Calu3 (cell line): ENCODE data around the gene ANKS1B. TPM values are rescaled to one million over a fixed set of nuclear protein-coding genes. Genes with fewer than 3 reads are reported as not detected.

Experiments used
- BruUV-seq: library from RNA; stranded (reverse); fragments of 400-500 nt; replicated peaks from 2 replicates; lab custom pipeline; 2021; lab: Mats Ljungman, UMichigan
- CTCF ChIA-PET: fragments of 300-600 bp; sonication (Branson Sonifier 250); formaldehyde crosslinking; loops from one replicate; lab custom pipeline; 2022; ENCODE audit warnings: antibody characterized with exemption; lab: Charles Lee
- DNase-seq: peaks from one replicate; pipeline ENCODE4 v3.0.0; 2022
- H3K27ac Mint-ChIP-seq: one replicate; pipeline ENCODE4 v1.8.0; 2022; ENCODE audit warnings: mixed read lengths; ENCODE audit not compliant: unreplicated experiment
- H3K27me3 Mint-ChIP-seq: one replicate; pipeline ENCODE4 v1.8.0; 2022; ENCODE audit warnings: mixed read lengths; ENCODE audit not compliant: unreplicated experiment
- H3K36me3 Mint-ChIP-seq: one replicate; pipeline ENCODE4 v1.8.0; 2022; ENCODE audit warnings: mild to moderate bottlenecking, moderate library complexity, mixed read lengths; ENCODE audit not compliant: insufficient read depth, unreplicated experiment
- H3K4me1 Mint-ChIP-seq: one replicate; pipeline ENCODE4 v1.8.0; 2022; ENCODE audit warnings: mild to moderate bottlenecking, low read depth, mixed read lengths; ENCODE audit not compliant: unreplicated experiment
- H3K4me3 Mint-ChIP-seq: one replicate; pipeline ENCODE4 v1.8.0; 2022; ENCODE audit warnings: mild to moderate bottlenecking, low read depth, moderate library complexity, mixed read lengths; ENCODE audit not compliant: unreplicated experiment
- H3K9me3 Mint-ChIP-seq: one replicate; pipeline ENCODE4 v1.8.0; 2022; ENCODE audit warnings: low read depth, mixed read lengths; ENCODE audit not compliant: unreplicated experiment
- intact Hi-C: fragments of 100-400 bp; cut with micrococcal nuclease; formaldehyde crosslinking; loops from one replicate; pipeline ENCODE4 v1.10.0; 2022; ENCODE audit not compliant: unreplicated experiment
- total RNA-seq: library from RNA; stranded (reverse); gene quantifications from 2 replicates; pipeline ENCODE4 v1.2.3, GENCODE V29; 2022
- TF ChIP-seq, protein P1 (sequence below): fragments of 200-600 bp; IDR thresholded peaks from one replicate; pipeline ENCODE4 v1.8.0; 2022; ENCODE audit warnings: antibody characterized with exemption; ENCODE audit not compliant: unreplicated experiment

Gene ANKS1B
- total RNA-seq, 1 experiment from 2014 or later = 1.7 TPM

DNA sequence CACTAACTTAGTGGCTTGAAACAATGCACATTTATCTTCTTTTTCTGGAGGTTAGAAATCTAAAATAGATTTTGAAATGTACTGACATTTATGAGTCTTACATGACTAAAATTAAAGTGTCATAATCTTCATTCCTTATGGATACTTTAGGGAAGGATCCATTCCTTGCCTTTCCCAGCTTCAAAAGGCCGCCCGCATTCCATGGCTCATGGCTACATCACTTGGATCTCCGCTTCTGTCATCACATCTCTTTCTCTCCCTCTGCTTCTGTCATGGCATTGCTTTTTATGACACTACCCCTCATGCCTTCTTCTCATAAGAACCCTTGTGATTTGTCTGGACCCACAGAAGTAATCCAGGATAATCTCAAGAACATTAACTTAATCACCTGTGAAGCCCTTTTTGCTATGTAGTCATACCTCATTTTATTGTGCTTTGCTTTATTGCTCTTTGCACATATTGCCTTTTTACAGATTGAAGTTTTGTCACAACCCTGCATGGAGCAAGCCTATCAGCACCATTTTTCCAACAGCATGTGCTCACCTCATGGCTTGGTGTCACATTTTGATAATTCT lies 270.7 kb downstream of the ANKS1B start:
- Mint-ChIP-seq H3K27me3 (no peaks in the 10 kb centered on the region), H3K36me3 (no peaks in the 10 kb centered on the region), H3K27ac (no peak overlapping the region), H3K4me1 (no peaks in the 10 kb centered on the region), H3K9me3 (peaks cover 9% of the 10 kb centered on the region), H3K4me3 (no peak overlapping the region)
- no peak for DNase-seq
- intact Hi-C loops = no loop called here
- BruUV-seq = no TSS peak
- CTCF ChIA-PET = interaction anchor here (0.8 kb wide), 1 partner anchor 54 kb away, joined by 3 read pairs; no protein-coding TSS in a partner anchor
- TF ChIP-seq, protein P1, sequence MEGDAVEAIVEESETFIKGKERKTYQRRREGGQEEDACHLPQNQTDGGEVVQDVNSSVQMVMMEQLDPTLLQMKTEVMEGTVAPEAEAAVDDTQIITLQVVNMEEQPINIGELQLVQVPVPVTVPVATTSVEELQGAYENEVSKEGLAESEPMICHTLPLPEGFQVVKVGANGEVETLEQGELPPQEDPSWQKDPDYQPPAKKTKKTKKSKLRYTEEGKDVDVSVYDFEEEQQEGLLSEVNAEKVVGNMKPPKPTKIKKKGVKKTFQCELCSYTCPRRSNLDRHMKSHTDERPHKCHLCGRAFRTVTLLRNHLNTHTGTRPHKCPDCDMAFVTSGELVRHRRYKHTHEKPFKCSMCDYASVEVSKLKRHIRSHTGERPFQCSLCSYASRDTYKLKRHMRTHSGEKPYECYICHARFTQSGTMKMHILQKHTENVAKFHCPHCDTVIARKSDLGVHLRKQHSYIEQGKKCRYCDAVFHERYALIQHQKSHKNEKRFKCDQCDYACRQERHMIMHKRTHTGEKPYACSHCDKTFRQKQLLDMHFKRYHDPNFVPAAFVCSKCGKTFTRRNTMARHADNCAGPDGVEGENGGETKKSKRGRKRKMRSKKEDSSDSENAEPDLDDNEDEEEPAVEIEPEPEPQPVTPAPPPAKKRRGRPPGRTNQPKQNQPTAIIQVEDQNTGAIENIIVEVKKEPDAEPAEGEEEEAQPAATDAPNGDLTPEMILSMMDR = no peak

DNA sequence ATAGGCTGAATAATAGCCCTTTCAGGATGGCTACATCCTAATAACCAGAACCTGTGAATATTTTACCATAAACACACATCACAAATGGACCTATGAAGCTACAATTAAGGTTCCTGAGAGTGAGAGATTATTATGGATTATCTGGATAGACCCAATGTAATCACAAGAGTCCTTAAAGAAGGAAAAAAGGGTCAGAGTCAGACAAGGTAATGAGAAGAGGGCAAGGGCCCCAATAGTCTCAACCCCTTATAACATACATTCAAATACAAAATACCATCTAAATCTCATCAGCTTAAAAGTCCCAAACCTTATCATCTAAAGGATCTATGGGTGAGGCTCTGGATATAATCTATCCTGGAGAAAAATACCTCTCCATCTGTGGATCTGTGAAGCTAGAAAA lies 272.5 kb downstream of the ANKS1B start:
- Mint-ChIP-seq H3K9me3 (peaks cover 11% of the 10 kb centered on the region), H3K36me3 (no peaks in the 10 kb centered on the region), H3K4me1 (no peaks in the 10 kb centered on the region), H3K4me3 (no peak overlapping the region), H3K27me3 (no peaks in the 10 kb centered on the region), H3K27ac (no peak overlapping the region)
- CTCF ChIA-PET = no interaction called here
- no peak for DNase-seq
- intact Hi-C loops = no loop called here
- no TSS peak for BruUV-seq
- TF ChIP-seq, protein P1 = no peak

DNA sequence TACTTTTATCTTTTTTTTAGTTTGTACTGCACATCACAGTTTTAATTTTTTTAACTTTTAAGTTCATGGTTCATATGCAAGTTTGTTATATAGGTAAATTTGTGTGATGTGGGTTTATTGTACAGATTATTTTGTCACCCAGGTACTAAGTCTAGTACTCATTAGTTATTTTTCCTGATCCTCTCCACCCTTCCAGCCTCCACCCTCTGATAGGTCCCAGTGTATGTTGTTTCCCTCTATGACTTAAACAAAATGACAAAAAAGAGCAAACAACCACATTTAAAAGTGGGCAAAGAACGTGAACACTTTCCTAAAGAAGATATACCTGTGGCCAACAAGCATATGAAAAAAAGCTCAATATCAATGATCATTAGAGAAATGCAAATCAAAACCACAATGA lies 273.5 kb downstream of the ANKS1B start:
- CTCF ChIA-PET = no interaction called here

DNA sequence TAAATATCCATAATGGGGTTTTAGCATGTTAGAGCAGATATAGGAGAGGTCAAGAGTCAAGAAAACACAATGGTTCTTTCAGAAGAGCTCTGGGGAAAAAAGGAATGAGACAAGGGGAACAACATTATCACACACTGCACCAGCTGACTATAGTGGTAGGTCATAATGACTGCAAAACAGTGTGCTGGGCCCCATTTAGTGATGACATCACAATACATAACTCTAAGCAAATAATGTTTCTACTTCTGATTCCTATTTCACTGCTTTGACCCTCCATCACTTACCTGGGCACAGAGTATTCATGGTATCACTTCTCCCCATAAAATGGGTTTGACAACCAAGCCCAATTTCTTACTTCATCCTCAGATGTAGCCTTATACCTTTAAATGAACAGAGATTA lies 275.1 kb downstream of the ANKS1B start:
- no peak for DNase-seq
- Mint-ChIP-seq H3K27ac (no peak overlapping the region), H3K36me3 (no peaks in the 10 kb centered on the region), H3K27me3 (no peaks in the 10 kb centered on the region), H3K4me3 (no peak overlapping the region), H3K4me1 (no peaks in the 10 kb centered on the region), H3K9me3 (peaks cover 4% of the 10 kb centered on the region)
- TF ChIP-seq, protein P1 = no peak
- intact Hi-C loops = no loop called here
- CTCF ChIA-PET = no interaction called here
- BruUV-seq = no TSS peak

More for the DNA sequence above, 273.5 kb downstream of the ANKS1B start:
- intact Hi-C loops = no loop called here
- H3K4me1 Mint-ChIP-seq = no peaks in the 10 kb centered on the region
- DNase-seq = no peak
- peaks cover 9% of the 10 kb centered on the region for H3K9me3 Mint-ChIP-seq
- TF ChIP-seq, protein P1 = no peak
- BruUV-seq = no TSS peak
- no peaks in the 10 kb centered on the region for H3K27me3 Mint-ChIP-seq
- H3K27ac Mint-ChIP-seq = no peak overlapping the region
- no peak overlapping the region for H3K4me3 Mint-ChIP-seq
- no peaks in the 10 kb centered on the region for H3K36me3 Mint-ChIP-seq
